IMR-90 (cell line): Measurements from ENCODE around the gene DLGAP4. TPM values are rescaled to one million over a fixed set of nuclear protein-coding genes. Genes with fewer than 3 reads are reported as not detected.

Source experiments
- ATAC-seq: fragments of 200-7000 bp; cut with Tn5 transposase; 2 replicates; pipeline ENCODE4 v1.9.1; 2020; ENCODE audit warnings: low read depth, mild to moderate bottlenecking, moderate library complexity
- BruUV-seq: library from RNA; stranded (reverse); fragments of 400-500 nt; replicated peaks from 2 replicates; lab custom pipeline; 2021; lab: Mats Ljungman, UMichigan
- CTCF ChIA-PET: fragments of 300-600 bp; formaldehyde crosslinking; extraction: SDS; loops from one replicate; lab custom pipeline; 2021; ENCODE audit warnings: antibody characterized with exemption; lab: Yijun Ruan, JAX
- POLR2A ChIA-PET: fragments of 300-600 bp; sonication (Branson Sonifier 250); formaldehyde crosslinking; loops from one replicate; lab custom pipeline; 2022; ENCODE audit warnings: antibody characterized with exemption; ENCODE audit not compliant: unreplicated experiment; lab: Charles Lee
- DNase-seq: peaks from one replicate; pipeline ENCODE4 v3.0.0; 2013
- H2AFZ ChIP-seq: replicated peaks from 2 replicates; pipeline ENCODE3; 2013; ENCODE audit warnings: low read length, mild to moderate bottlenecking; ENCODE audit not compliant: poor library complexity
- H2AK5ac ChIP-seq: 2 replicates; pipeline ENCODE4 v1.6.1; 2013; ENCODE audit warnings: low read depth, low read length, inconsistent platforms
- H2AK9ac ChIP-seq: replicated peaks from 2 replicates; pipeline ENCODE3; 2013; ENCODE audit warnings: mild to moderate bottlenecking, low read depth, low read length, moderate library complexity; ENCODE audit not compliant: poor library complexity
- H2BK120ac ChIP-seq: 2 replicates; pipeline ENCODE4 v1.6.1; 2013; ENCODE audit warnings: low read depth, low read length, inconsistent platforms
- H2BK15ac ChIP-seq: 3 replicates; pipeline ENCODE4 v1.6.1; 2013; ENCODE audit warnings: low read depth, low read length, inconsistent platforms
- H2BK20ac ChIP-seq: 2 replicates; pipeline ENCODE4 v1.6.1; 2013; ENCODE audit warnings: low read depth, mild to moderate bottlenecking, inconsistent platforms, low read length, moderate library complexity
- H2BK5ac ChIP-seq: 2 replicates; pipeline ENCODE4 v1.6.1; 2013; ENCODE audit warnings: mild to moderate bottlenecking, low read depth, low read length, inconsistent platforms; ENCODE audit not compliant: poor library complexity, severe bottlenecking
- H3K14ac ChIP-seq: replicated peaks from 2 replicates; pipeline ENCODE4 v1.6.1; 2013; ENCODE audit warnings: low read depth, low read length, inconsistent platforms
- H3K18ac ChIP-seq: 2 replicates; pipeline ENCODE4 v1.6.1; 2013; ENCODE audit warnings: low read depth, low read length, control low read depth
- H3K23ac ChIP-seq: 2 replicates; pipeline ENCODE4 v1.6.1; 2013; ENCODE audit warnings: low read depth, low read length, inconsistent platforms
- H3K27ac ChIP-seq: 2 replicates; pipeline ENCODE4 v1.5.1; 2013; ENCODE audit warnings: mild to moderate bottlenecking, control low read depth, low read length; ENCODE audit not compliant: insufficient read depth
- H3K27me3 ChIP-seq: 2 replicates; pipeline ENCODE4 v1.6.1; 2013; ENCODE audit warnings: low read length; ENCODE audit not compliant: control insufficient read depth, insufficient read depth
- H3K36me3 ChIP-seq: 2 replicates; pipeline ENCODE4 v1.6.1; 2013; ENCODE audit warnings: low read length, mixed read lengths; ENCODE audit not compliant: control insufficient read depth, insufficient read depth
- H3K4ac ChIP-seq: 2 replicates; pipeline ENCODE4 v1.6.1; 2013; ENCODE audit warnings: low read depth, low read length, inconsistent platforms
- H3K4me1 ChIP-seq: 2 replicates; pipeline ENCODE4 v1.6.1; 2013; ENCODE audit warnings: low read length, mixed read lengths; ENCODE audit not compliant: control insufficient read depth, insufficient read depth
- H3K4me2 ChIP-seq: 2 replicates; pipeline ENCODE4 v1.6.1; 2013; ENCODE audit warnings: low read depth, mild to moderate bottlenecking, control low read depth, low read length, moderate library complexity
- H3K4me3 ChIP-seq: 2 replicates; pipeline ENCODE4 v1.5.1; 2013; ENCODE audit warnings: low read depth, mild to moderate bottlenecking, control low read depth, low read length, moderate library complexity; ENCODE audit not compliant: insufficient read depth
- H3K56ac ChIP-seq: 2 replicates; pipeline ENCODE4 v1.6.1; 2013; ENCODE audit warnings: low read length, inconsistent platforms; ENCODE audit not compliant: insufficient read depth; ENCODE audit errors: extremely low read depth
- H3K79me1 ChIP-seq, 2 experiments: 2 replicates each; pipeline ENCODE4 v1.6.1; 2013; ENCODE audit warnings: low read length in 2 of 2, inconsistent platforms in 1 of 2, low read depth in 1 of 2
- H3K9ac ChIP-seq: 2 replicates; pipeline ENCODE4 v1.6.1; 2013; ENCODE audit warnings: low read depth, low read length, control low read depth
- H3K9me1 ChIP-seq: 2 replicates; pipeline ENCODE4 v1.6.1; 2013; ENCODE audit warnings: low read length, inconsistent platforms; ENCODE audit not compliant: insufficient read depth
- H3K9me3 ChIP-seq: 2 replicates; pipeline ENCODE4 v1.6.1; 2013; ENCODE audit warnings: low read length; ENCODE audit not compliant: control insufficient read depth, insufficient read depth
- H4K20me1 ChIP-seq: 2 replicates; pipeline ENCODE4 v1.6.1; 2013; ENCODE audit warnings: low read length, inconsistent platforms; ENCODE audit not compliant: insufficient read depth
- H4K5ac ChIP-seq: 2 replicates; pipeline ENCODE4 v1.6.1; 2013; ENCODE audit warnings: mild to moderate bottlenecking, low read depth, low read length, control low read depth
- H4K8ac ChIP-seq, 2 experiments: 2 replicates each; pipeline ENCODE4 v1.6.1; 2013; ENCODE audit warnings: low read depth in 2 of 2, low read length in 2 of 2, control low read depth in 1 of 2, inconsistent platforms in 1 of 2
- H4K91ac ChIP-seq: 2 replicates; pipeline ENCODE4 v1.6.1; 2013; ENCODE audit warnings: low read depth, low read length, inconsistent platforms; ENCODE audit not compliant: insufficient read depth
- BHLHE40 ChIP-seq: fragments of 150-350 bp; IDR thresholded peaks from 2 replicates; pipeline ENCODE4 v1.6.1; 2016; ENCODE audit warnings: mild to moderate bottlenecking, low read depth, low read length
- CEBPB ChIP-seq: IDR thresholded peaks from 2 replicates; pipeline ENCODE4 v1.6.1; 2012; ENCODE audit warnings: low read depth, low read length, improper control_type of control experiment
- CHD1 ChIP-seq: IDR thresholded peaks from 2 replicates; pipeline ENCODE4 v1.6.1; 2012; ENCODE audit warnings: low read depth, low read length, improper control_type of control experiment
- CTCF ChIP-seq: conservative IDR thresholded peaks from 2 replicates; pipeline ENCODE4 v1.5.1; 2012; ENCODE audit warnings: mild to moderate bottlenecking, low read depth, low read length, improper control_type of control experiment
- ELK1 ChIP-seq: fragments of 150-350 bp; IDR thresholded peaks from 2 replicates; pipeline ENCODE4 v1.6.1; 2016; ENCODE audit warnings: low read depth, mild to moderate bottlenecking, low read length, moderate library complexity, borderline replicate concordance
- FOS ChIP-seq: fragments of 150-350 bp; IDR thresholded peaks from 2 replicates; pipeline ENCODE4 v1.6.1; 2016; ENCODE audit warnings: low read depth, low read length
- MAFK ChIP-seq: IDR thresholded peaks from 2 replicates; pipeline ENCODE4 v1.6.1; 2012; ENCODE audit warnings: low read depth, low read length, improper control_type of control experiment
- MXI1 ChIP-seq: IDR thresholded peaks from 2 replicates; pipeline ENCODE4 v1.6.1; 2012; ENCODE audit warnings: low read depth, mild to moderate bottlenecking, low read length, moderate library complexity, borderline replicate concordance
- NFE2L2 ChIP-seq: fragments of 150-350 bp; IDR thresholded peaks from 2 replicates; pipeline ENCODE4 v1.6.1; 2016; ENCODE audit warnings: low read depth, mild to moderate bottlenecking, low read length
- POLR2A ChIP-seq: IDR thresholded peaks from 2 replicates; pipeline ENCODE4 v1.6.1; 2012; ENCODE audit warnings: mild to moderate bottlenecking, low read depth, low read length
- RCOR1 ChIP-seq: IDR thresholded peaks from 2 replicates; pipeline ENCODE4 v1.6.1; 2012; ENCODE audit warnings: mild to moderate bottlenecking, low read length, improper control_type of control experiment; ENCODE audit not compliant: insufficient replicate concordance
- RFX5 ChIP-seq: IDR thresholded peaks from 2 replicates; pipeline ENCODE4 v1.8.0; 2012; ENCODE audit warnings: low read depth, mild to moderate bottlenecking, low read length, moderate library complexity
- USF2 ChIP-seq: fragments of 150-350 bp; IDR thresholded peaks from 2 replicates; pipeline ENCODE4 v1.6.1; 2017; ENCODE audit warnings: mild to moderate bottlenecking, antibody characterized with exemption, low read length, low read depth
- WGBS, 2 experiments: methylation state at CpG; one replicate each; pipeline versions ENCODE4 v1.1.5 to v1.1.7; 2013; ENCODE audit warnings: missing lambda C conversion rate in 2 of 2; ENCODE audit not compliant: insufficient read length in 1 of 2; ENCODE audit errors: extremely low coverage in 2 of 2; 5-methylcytosine and 5-hydroxymethylcytosine counted together
- dilution Hi-C: fragments of 300-500 bp; cut with HindIII; formaldehyde crosslinking; loops from one replicate; pipeline ENCODE4 v1.14.3; 2018; ENCODE audit warnings: low sequenced_read_pairs; ENCODE audit not compliant: unreplicated experiment
- in situ Hi-C: fragments of 300-500 bp; cut with MboI; formaldehyde crosslinking; loops from 3 replicates; pipeline ENCODE4 v1.14.3; 2019; ENCODE audit warnings: low sequenced_read_pairs, inconsistent platforms, mixed read lengths
- intact Hi-C: fragments of 100-400 bp; cut with micrococcal nuclease; formaldehyde crosslinking; loops from 2 replicates; pipeline ENCODE4 v1.10.0; 2022
- polyA plus RNA-seq, 3 experiments: library from polyadenylated mRNA; depleted of rRNA; stranded (reverse); fragments of >200 nt; gene quantifications; 2 replicates each; pipeline ENCODE4 v1.2.3, GENCODE V29; 2012; ENCODE audit warnings: low replicate concordance in 1 of 3
- total RNA-seq: library from RNA; depleted of rRNA; stranded (reverse); fragments of >200 nt; gene quantifications from 2 replicates; pipeline ENCODE4 v1.2.3, GENCODE V29; 2012

The DLGAP4 gene
- total and polyA plus RNA-seq, 2 of the 4 experiments (the other 2 are of a cell fraction), result 32.3 to 73.2 TPM

GRCh38 chr20:36318166-36318565, 12.0 kb downstream of the DLGAP4 start:
- no peaks in the 10 kb centered on the region; the same call in 1 of the 2 replicates for H4K20me1 ChIP-seq
- no peak overlapping the region for H3K4me2 ChIP-seq
- no peak overlapping the region for H3K14ac ChIP-seq
- H3K4ac ChIP-seq, result no peak overlapping the region
- intact Hi-C loops (no loop called here), dilution Hi-C loops (no loop called here), in situ Hi-C loops (no loop called here)
- BruUV-seq, result no TSS peak
- H2BK120ac ChIP-seq, result no peak overlapping the region
- no peak overlapping the region for H3K56ac ChIP-seq
- H2AK5ac ChIP-seq, result no peak overlapping the region
- no peaks in the 10 kb centered on the region for H3K9me3 ChIP-seq
- H3K4me1 ChIP-seq, result no peaks in the 10 kb centered on the region
- H4K8ac ChIP-seq, result no peak overlapping the region
- CTCF ChIA-PET, result no interaction called here
- peaks cover 18% of the 10 kb centered on the region for H3K27me3 ChIP-seq
- DNase-seq (no peak), ATAC-seq (no peak)
- H2BK5ac ChIP-seq, result no peak overlapping the region
- 50% methylated on average over 1 of the region's 3 CpGs; no CpG with 5 or more reads in 1 of the 2 experiments for WGBS, 2 experiments
- no peak overlapping the region for H4K5ac ChIP-seq
- no peak overlapping the region for H2BK20ac ChIP-seq
- H2AK9ac ChIP-seq, result no peak overlapping the region
- H2AFZ ChIP-seq, result no peak overlapping the region
- no peak overlapping the region for H3K23ac ChIP-seq
- no peak overlapping the region for H2BK15ac ChIP-seq
- no peaks in the 10 kb centered on the region for H3K79me1 ChIP-seq
- peaks cover 6% of the 10 kb centered on the region for H3K9me1 ChIP-seq
- no peak overlapping the region for H4K91ac ChIP-seq
- no peak overlapping the region for H3K4me3 ChIP-seq
- H3K36me3 ChIP-seq, result no peaks in the 10 kb centered on the region
- H3K18ac ChIP-seq, result no peak overlapping the region
- TF ChIP-seq NFE2L2 (no peak), CHD1 (no peak), MAFK (no peak), FOS (no peak), RFX5 (no peak), BHLHE40 (no peak), MXI1 (no peak), USF2 (no peak), ELK1 (no peak), CTCF (no peak), CEBPB (no peak), POLR2A (no peak), RCOR1 (no peak)
- H3K9ac ChIP-seq, result no peak overlapping the region
- H3K27ac ChIP-seq, result no peak overlapping the region
- POLR2A ChIA-PET, result interaction anchor here (0.7 kb wide), 1 partner anchor 94 kb away, joined by 4 read pairs; no protein-coding TSS in a partner anchor
